Activated B cell treated with CpG ODN at 0.5 μM for 24 hours (primary cell): ENCODE data around the gene USP22. TPM values are rescaled to one million over a fixed set of nuclear protein-coding genes. Genes with fewer than 3 reads are reported as not detected.

Experiments
- ATAC-seq: fragments of 200-7000 bp; cut with Tn5 transposase; one replicate; pipeline ENCODE4 v1.10.0; 2021; ENCODE audit warnings: low read depth, mild to moderate bottlenecking, moderate library complexity
- CTCF ChIA-PET: fragments of 350-600 bp; sonication (Branson Sonifier 250); formaldehyde crosslinking; loops from one replicate; lab custom pipeline; 2021; ENCODE audit warnings: antibody characterized with exemption; lab: Charles Lee
- POLR2A ChIA-PET: fragments of 350-600 bp; sonication (Branson Sonifier 250); formaldehyde crosslinking; loops from one replicate; lab custom pipeline; 2021; ENCODE audit warnings: antibody characterized with exemption; lab: Charles Lee
- DNase-seq: peaks from one replicate; pipeline ENCODE4 v3.0.0; 2022
- H3K27ac Mint-ChIP-seq: one replicate; pipeline ENCODE4 v1.8.0; 2020; ENCODE audit warnings: mixed read lengths
- H3K27me3 Mint-ChIP-seq: one replicate; pipeline ENCODE4 v1.8.0; 2021; ENCODE audit warnings: mixed read lengths
- H3K36me3 Mint-ChIP-seq: one replicate; pipeline ENCODE4 v1.8.0; 2021; ENCODE audit warnings: low read depth, mixed read lengths
- H3K4me1 Mint-ChIP-seq: one replicate; pipeline ENCODE4 v1.8.0; 2021; ENCODE audit warnings: mixed read lengths
- H3K4me3 Mint-ChIP-seq: one replicate; pipeline ENCODE4 v1.8.0; 2020; ENCODE audit warnings: mild to moderate bottlenecking, mixed read lengths
- H3K9me3 Mint-ChIP-seq: one replicate; pipeline ENCODE4 v1.8.0; 2020; ENCODE audit warnings: mixed read lengths
- CTCF ChIP-seq: fragments of 200-600 bp; IDR thresholded peaks from one replicate; pipeline ENCODE4 v1.8.0; 2022; ENCODE audit warnings: antibody characterized with exemption, mild to moderate bottlenecking
- intact Hi-C: fragments of 100-400 bp; cut with micrococcal nuclease; formaldehyde crosslinking; loops from one replicate; pipeline ENCODE4 v1.15.1; 2024
- total RNA-seq: library from RNA; stranded (reverse); gene quantifications from 2 replicates; pipeline ENCODE4 v1.2.3, GENCODE V29; 2022

Gene USP22
- total RNA-seq, 1 donor from 2014 or later: 156 TPM

GRCh38 chr17:20997711-20998570 is 44.9 kb downstream of the USP22 start:
- Mint-ChIP-seq H3K27ac (no peak overlapping the region), H3K9me3 (no peaks in the 10 kb centered on the region), H3K4me1 (peaks cover 2% of the 10 kb centered on the region), H3K4me3 (no peak overlapping the region), H3K36me3 (peaks cover 42% of the 10 kb centered on the region), H3K27me3 (no peaks in the 10 kb centered on the region)
- DNase-seq: no peak
- intact Hi-C loops: no loop called here
- ATAC-seq: no peak
- no peak for TF ChIP-seq CTCF
- POLR2A ChIA-PET: no interaction called here
- CTCF ChIA-PET: no interaction called here

- ChIA-PET CTCF (no interaction called here), POLR2A (no interaction called here)
- intact Hi-C loops: no loop called here
- Mint-ChIP-seq H3K27me3 (no peaks in the 10 kb centered on the region), H3K4me1 (peaks cover 2% of the 10 kb centered on the region), H3K27ac (no peak overlapping the region), H3K9me3 (no peaks in the 10 kb centered on the region), H3K4me3 (no peak overlapping the region), H3K36me3 (peaks cover 32% of the 10 kb centered on the region)
- no peak for DNase-seq
- TF ChIP-seq CTCF: no peak
- no peak for ATAC-seq
Observed at GRCh38 chr17:20996724-20997615, 45.8 kb downstream of the USP22 start.

- Mint-ChIP-seq H3K36me3 (peaks cover 25% of the 10 kb centered on the region), H3K9me3 (no peaks in the 10 kb centered on the region), H3K4me3 (no peak overlapping the region), H3K4me1 (peaks cover 2% of the 10 kb centered on the region), H3K27me3 (no peaks in the 10 kb centered on the region), H3K27ac (no peak overlapping the region)
- ChIA-PET POLR2A (no interaction called here), CTCF (no interaction called here)
- TF ChIP-seq CTCF: no peak
- DNase-seq (no peak), ATAC-seq (no peak)
- intact Hi-C loops: no loop called here
Observed at GRCh38 chr17:20995873-20996723, 46.7 kb downstream of the USP22 start.

GRCh38 chr17:20995164-20995872 is 47.5 kb downstream of the USP22 start:
- DNase-seq (no peak), ATAC-seq (no peak)
- Mint-ChIP-seq H3K4me1 (peaks cover 2% of the 10 kb centered on the region), H3K36me3 (peaks cover 18% of the 10 kb centered on the region), H3K27ac (no peak overlapping the region), H3K9me3 (no peaks in the 10 kb centered on the region), H3K4me3 (no peak overlapping the region), H3K27me3 (no peaks in the 10 kb centered on the region)
- ChIA-PET CTCF (interaction anchor here (1.4 kb wide), 1 partner anchor 51 kb away, joined by 4 read pairs; no protein-coding TSS in a partner anchor), POLR2A (no interaction called here)
- TF ChIP-seq CTCF: no peak
- intact Hi-C loops: no loop called here
